ENCODE results near the gene PLD4. TPM values are rescaled to one million over a fixed set of nuclear protein-coding genes. Genes with fewer than 3 reads are reported as not detected.
"Not testable (repeated sequence)": the region's sequence is repeated elsewhere in the genome, so short reads cannot be mapped to it uniquely, and the experiment has no call there.

PLD4 gene
- total RNA-seq, 4 donors from 2014 or later = 0.16 TPM; not detected in 3

DNA sequence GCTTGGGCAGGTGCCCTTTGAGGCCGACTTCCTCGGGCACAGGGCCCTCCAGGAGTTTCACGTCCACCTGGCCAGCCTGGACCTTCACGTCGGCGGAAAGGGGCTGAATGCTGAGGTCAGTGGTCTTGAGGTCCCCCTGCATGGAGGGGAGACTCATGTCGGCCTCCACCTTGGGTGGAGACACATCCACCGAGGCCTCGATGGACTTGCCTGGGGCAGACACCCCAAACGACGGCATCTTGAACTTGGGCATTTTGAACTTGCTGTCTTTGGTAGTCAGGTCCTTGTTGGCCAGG is 24.0 kb downstream of the PLD4 start:
- H3K27me3 ChIP-seq = no peaks in the 10 kb centered on the region
- no peak for DNase-seq (ENCODE audit: low spot score in 2 of 2)
- H3K4me1 ChIP-seq = no peaks in the 10 kb centered on the region
- H3K9me3 ChIP-seq = no peaks in the 10 kb centered on the region
- H3K4me3 ChIP-seq = no peak overlapping the region
- TF ChIP-seq POLR2AphosphoS5 (IDR thresholded peaks at IDR 0.05) (no peak), EP300 (IDR thresholded peaks at IDR 0.05) (no peak), CTCF (IDR thresholded peaks at IDR 0.05) (no peak), POLR2A (IDR thresholded peaks at IDR 0.05) (no peak)
- no peak overlapping the region for H3K27ac ChIP-seq
- WGBS = 89% methylated on average over 10 of the region's 11 CpGs
- peaks cover 100% of the 10 kb centered on the region for H3K36me3 ChIP-seq

DNA sequence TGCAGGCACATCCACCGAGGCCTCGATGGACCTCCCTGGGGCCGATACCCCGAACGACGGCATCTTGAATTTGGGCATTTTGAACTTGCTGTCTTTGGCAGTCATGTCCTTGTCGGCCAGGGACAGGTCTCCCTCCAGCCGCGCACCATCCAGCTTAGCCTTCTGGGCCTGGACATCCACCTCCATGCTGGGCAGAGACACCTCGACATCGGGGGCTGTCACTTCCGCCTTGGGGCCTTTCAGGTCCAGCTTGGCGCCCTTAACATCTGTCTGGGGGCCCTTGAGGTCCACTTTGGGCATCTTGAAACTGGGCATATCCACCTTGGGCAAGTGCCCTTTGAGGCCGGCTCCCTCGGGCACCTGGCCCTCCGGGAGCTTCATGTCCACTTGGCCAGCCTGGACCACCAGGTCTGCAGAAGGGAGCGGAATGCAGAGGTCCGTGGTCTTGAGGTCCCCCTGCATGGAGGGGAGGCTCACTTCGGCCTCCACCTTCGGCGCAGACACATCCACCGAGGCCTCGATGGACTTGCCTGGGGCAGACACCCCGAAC is 24.8 kb downstream of the PLD4 start:
- H3K9me3 ChIP-seq; H3K4me1 ChIP-seq; H3K27ac ChIP-seq; H3K4me3 ChIP-seq; H3K27me3 ChIP-seq; DNase-seq (ENCODE audit: low spot score in 2 of 2): not testable (repeated sequence)
- 91% methylated on average over 23 of the region's 24 CpGs for WGBS
- peaks cover 100% of the 10 kb centered on the region for H3K36me3 ChIP-seq

- Histone ChIP-seq H3K36me3 (peaks cover 100% of the 10 kb centered on the region), H3K4me3 (no peak overlapping the region), H3K4me1 (no peaks in the 10 kb centered on the region), H3K27ac (no peak overlapping the region), H3K9me3 (no peaks in the 10 kb centered on the region), H3K27me3 (no peaks in the 10 kb centered on the region)
- TF ChIP-seq POLR2AphosphoS5 (IDR thresholded peaks at IDR 0.05) (no peak), EP300 (IDR thresholded peaks at IDR 0.05) (no peak), POLR2A (IDR thresholded peaks at IDR 0.05) (no peak), CTCF (IDR thresholded peaks at IDR 0.05) (no peak)
- 96% methylated on average over 11 of the region's 17 CpGs for WGBS
- DNase-seq (ENCODE audit: low spot score in 2 of 2) = no peak
Measured at GRCh38 chr14:104950021-104950420, 25.3 kb downstream of the PLD4 start.

GRCh38 chr14:104950701-104951100 is 26.0 kb downstream of the PLD4 start:
- 94% methylated on average over 5 of the region's 15 CpGs for WGBS
- H3K27ac ChIP-seq; H3K4me3 ChIP-seq; H3K9me3 ChIP-seq; DNase-seq (ENCODE audit: low spot score in 2 of 2); H3K4me1 ChIP-seq; H3K27me3 ChIP-seq: not testable (repeated sequence)
- H3K36me3 ChIP-seq = peaks cover 100% of the 10 kb centered on the region

GRCh38 chr14:104951863-104952657 is 27.4 kb downstream of the PLD4 start:
- H3K4me1 ChIP-seq; DNase-seq (ENCODE audit: low spot score in 2 of 2); H3K27me3 ChIP-seq; H3K27ac ChIP-seq; H3K4me3 ChIP-seq; H3K9me3 ChIP-seq: not testable (repeated sequence)
- peaks cover 100% of the 10 kb centered on the region for H3K36me3 ChIP-seq
- WGBS = 84% methylated on average over 23 of the region's 28 CpGs

DNA sequence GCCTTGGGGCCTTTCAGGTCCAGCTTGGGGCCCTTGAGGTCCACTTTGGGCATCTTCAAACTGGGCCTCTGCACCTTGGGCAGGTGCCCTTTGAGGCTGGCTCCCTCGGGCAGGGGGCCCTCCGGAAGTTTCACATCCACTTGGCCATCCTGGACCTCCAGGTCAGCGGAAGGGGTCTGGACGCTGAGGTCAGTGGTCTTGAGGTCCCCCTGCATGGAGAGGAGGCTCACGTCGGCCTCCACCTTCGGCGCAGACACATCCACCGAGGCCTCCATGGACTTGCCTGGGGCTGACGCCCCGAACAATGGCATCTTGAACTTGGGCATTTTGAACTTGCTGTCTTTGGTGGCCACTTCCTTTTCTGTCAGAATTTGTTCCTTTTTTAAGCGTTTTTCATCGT is 28.4 kb downstream of the PLD4 start:
- Histone ChIP-seq H3K27me3 (no peaks in the 10 kb centered on the region), H3K4me1 (peaks cover 2% of the 10 kb centered on the region), H3K36me3 (peaks cover 97% of the 10 kb centered on the region), H3K27ac (no peak overlapping the region), H3K4me3 (no peak overlapping the region), H3K9me3 (no peaks in the 10 kb centered on the region)
- 84% methylated on average over 7 of the region's 13 CpGs for WGBS
- DNase-seq (ENCODE audit: low spot score in 2 of 2) = no peak
- TF ChIP-seq EP300 (IDR thresholded peaks at IDR 0.05) (no peak), POLR2AphosphoS5 (IDR thresholded peaks at IDR 0.05) (no peak), CTCF (IDR thresholded peaks at IDR 0.05) (no peak), POLR2A (IDR thresholded peaks at IDR 0.05) (no peak)

Data from suprapubic skin (tissue), 4 donors.